ENCODE data around the gene ATF7IP.
"Not testable (repeated sequence)": the region's sequence is repeated elsewhere in the genome, so short reads cannot be mapped to it uniquely, and the experiment has no call there.

Gene ATF7IP

GRCh38 chr12:14365294-14366208 is at the start of gene ATF7IP:
Gene ATF7IP, plus strand, starts transcription at chr12:14365682. Its CDS starts 58,234 bp downstream, at chr12:14423916.
- peak; percentile 87 to 98 (median 94) for DNase-seq
- intact Hi-C loops (cut with DNase I) = loop anchor here (2.0 to 5.0 kb wide), 2 partner anchors 105 to 128 kb away; no protein-coding TSS in a partner anchor

GRCh38 chr12:14317362-14318146 is 47.9 kb upstream of the ATF7IP start:
- intact Hi-C loops (cut with DNase I) = no loop called here

GRCh38 chr12:14319704-14320427 is 45.6 kb upstream of the ATF7IP start:
- intact Hi-C loops (cut with DNase I); DNase-seq: not testable (repeated sequence)

More at GRCh38 chr12:14317362-14318146, 47.9 kb upstream of the ATF7IP start:
- DNase-seq = no peak

- intact Hi-C loops (cut with DNase I) = no loop called here
- no peak for DNase-seq
Measured at GRCh38 chr12:14322403-14322802, 43.1 kb upstream of the ATF7IP start.

- intact Hi-C loops (cut with DNase I) = no loop called here
- DNase-seq = peak in 25 of 42 donors; percentile 6 to 79 (median 39)
Measured at GRCh38 chr12:14325716-14326343, 39.7 kb upstream of the ATF7IP start.

GRCh38 chr12:14326699-14327098 is 38.8 kb upstream of the ATF7IP start:
- intact Hi-C loops (cut with DNase I) = no loop called here
- DNase-seq = no peak

GRCh38 chr12:14327711-14328110 is 37.8 kb upstream of the ATF7IP start:
- DNase-seq = no peak
- intact Hi-C loops (cut with DNase I) = no loop called here

- intact Hi-C loops (cut with DNase I) = no loop called here
- no peak for DNase-seq
Measured at GRCh38 chr12:14332482-14332881, 33.0 kb upstream of the ATF7IP start.

GRCh38 chr12:14340371-14340770 is 25.1 kb upstream of the ATF7IP start:
- no peak for DNase-seq
- intact Hi-C loops (cut with DNase I) = no loop called here

- DNase-seq; intact Hi-C loops (cut with DNase I): not testable (repeated sequence)
Measured at GRCh38 chr12:14351524-14351923, 14.0 kb upstream of the ATF7IP start.

GRCh38 chr12:14352066-14352465 is 13.4 kb upstream of the ATF7IP start:
- intact Hi-C loops (cut with DNase I); DNase-seq: not testable (repeated sequence)

GRCh38 chr12:14354665-14355064 is 10.8 kb upstream of the ATF7IP start:
- intact Hi-C loops (cut with DNase I); DNase-seq: not testable (repeated sequence)

GRCh38 chr12:14356147-14356546 is 9.3 kb upstream of the ATF7IP start:
- intact Hi-C loops (cut with DNase I) = no loop called here
- DNase-seq = no peak

GRCh38 chr12:14357486-14357885 is 8.0 kb upstream of the ATF7IP start:
- intact Hi-C loops (cut with DNase I) = no loop called here
- DNase-seq = no peak

- no peak for DNase-seq
- intact Hi-C loops (cut with DNase I) = no loop called here
Measured at GRCh38 chr12:14362352-14362751, 3.1 kb upstream of the ATF7IP start.

GRCh38 chr12:14364583-14365271 is 755 bp upstream of the ATF7IP start:
- DNase-seq = no peak
- intact Hi-C loops (cut with DNase I) = loop anchor here (2.0 to 5.0 kb wide), 2 partner anchors 104 to 127 kb away; no protein-coding TSS in a partner anchor

- DNase-seq = no peak
- intact Hi-C loops (cut with DNase I) = loop anchor here (5.0 kb wide), 1 partner anchor 129 kb away; no protein-coding TSS in a partner anchor
Measured at GRCh38 chr12:14366209-14367039, 942 bp downstream of the ATF7IP start.

Data from head of caudate nucleus (tissue), 42 donors.